Measurements from ENCODE around the gene PPIL1.
"Not testable (repeated sequence)": the region's sequence is repeated elsewhere in the genome, so short reads cannot be mapped to it uniquely, and the experiment has no call there.

The PPIL1 gene

GRCh38 chr6:36813047-36813446, 61.6 kb downstream of the PPIL1 start:
- DNase-seq: not testable (repeated sequence)

DNA sequence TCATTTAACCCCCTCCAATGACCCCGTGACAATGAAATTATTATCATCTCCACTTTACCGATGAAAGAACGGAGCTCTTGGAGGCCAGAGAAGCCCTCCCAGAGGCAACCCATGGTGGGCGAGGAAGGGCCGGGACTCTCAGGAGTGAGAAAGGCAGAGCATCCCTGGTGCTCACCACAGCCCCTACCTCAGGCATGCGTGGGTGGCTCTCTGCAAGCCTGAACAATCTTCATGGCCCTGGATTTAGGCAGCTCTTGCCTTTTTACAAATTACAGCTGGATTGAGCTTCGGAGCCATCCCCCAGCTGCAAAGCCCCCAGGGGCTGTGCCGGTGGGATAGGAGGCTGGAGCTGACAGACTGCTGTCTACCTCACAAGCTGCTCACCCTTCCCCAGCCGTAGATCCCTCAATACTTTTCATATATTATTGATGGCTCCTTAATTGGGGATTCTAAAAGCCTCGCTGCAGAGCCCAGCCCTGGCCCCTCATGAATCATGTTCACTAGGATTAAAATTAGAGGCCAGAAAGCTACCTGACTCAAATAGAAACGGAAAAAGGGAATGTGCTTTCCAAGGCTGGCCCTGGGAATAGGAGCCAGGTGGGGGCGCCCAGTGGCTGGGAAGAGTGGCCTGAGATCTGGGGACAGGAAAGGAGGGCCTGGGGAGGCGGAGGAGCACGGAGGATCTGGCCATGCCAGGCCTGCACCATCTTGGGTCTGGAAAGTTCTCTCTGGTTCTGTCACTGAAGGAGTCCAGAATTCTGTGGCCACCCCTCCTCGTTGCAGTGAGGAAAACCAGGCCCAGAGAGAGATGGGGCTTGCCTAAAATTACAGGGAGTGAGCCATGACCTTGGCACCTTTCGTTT, 64.4 kb downstream of the PPIL1 start:
- DNase-seq: no peak

- DNase-seq: no peak
These were observed 65.4 kb downstream of the PPIL1 start for GRCh38 chr6:36809156-36809555.

- no peak for DNase-seq
These were observed 66.0 kb downstream of the PPIL1 start for GRCh38 chr6:36808634-36809033.

DNA sequence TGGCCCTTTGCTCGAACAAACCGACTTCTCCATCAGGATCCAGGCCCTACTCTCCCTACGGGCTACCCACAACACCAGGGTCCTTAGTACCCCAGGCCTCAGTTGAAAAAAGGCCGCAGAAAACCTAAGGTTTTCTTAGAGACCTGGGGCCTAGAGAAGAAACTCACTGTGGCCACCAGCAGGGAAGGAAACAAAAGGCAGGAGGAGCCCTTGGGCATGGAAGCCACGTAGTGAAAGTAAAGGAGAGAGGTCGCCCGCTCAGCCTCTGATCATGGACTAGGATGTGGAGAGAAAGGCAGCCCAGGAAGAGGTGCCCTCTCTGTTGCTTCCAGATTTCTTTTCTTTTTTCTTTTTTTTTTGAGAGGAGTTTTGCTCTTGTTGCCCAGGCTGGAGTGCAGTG, 66.9 kb downstream of the PPIL1 start:
- no peak for DNase-seq

DNA sequence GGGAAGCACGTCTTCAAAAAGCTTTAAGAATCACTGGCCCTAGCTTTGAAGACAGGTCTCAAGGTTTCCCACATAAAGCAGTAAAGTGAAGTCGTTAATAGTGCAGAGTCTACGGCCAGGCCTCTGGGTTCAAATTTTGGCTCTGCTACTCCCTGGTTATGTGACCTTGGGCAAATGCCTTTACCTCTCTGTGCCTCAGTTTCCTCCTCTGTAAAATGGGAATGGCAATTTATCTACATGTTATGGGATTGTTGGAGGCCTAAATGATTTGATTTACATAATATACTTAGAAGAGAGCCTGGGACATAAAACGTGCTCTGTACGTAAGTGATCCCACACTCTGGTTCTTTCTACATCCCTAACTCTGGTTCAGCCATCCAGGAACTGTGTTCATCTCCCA, 67.5 kb downstream of the PPIL1 start:
- DNase-seq: no peak

DNA sequence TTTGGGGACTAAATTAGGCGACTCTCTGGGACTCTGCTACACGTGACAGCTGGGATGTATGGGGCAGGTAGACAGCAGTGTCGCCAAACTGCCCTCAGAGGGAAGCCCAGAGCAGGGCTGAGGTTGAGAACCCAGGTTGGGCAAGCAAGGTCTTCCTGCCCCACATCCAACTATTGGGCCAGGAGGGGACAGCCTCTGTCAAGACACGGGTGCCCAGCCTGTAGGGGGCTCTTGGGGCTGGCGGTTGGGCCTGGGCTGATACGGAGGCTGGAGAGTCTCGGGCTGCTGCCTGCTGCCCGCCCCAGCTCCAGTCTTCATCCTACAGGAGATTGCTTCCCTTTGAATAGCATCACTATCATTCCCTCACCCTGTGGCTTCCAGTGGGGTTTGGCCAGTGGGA, 68.7 kb downstream of the PPIL1 start:
- no peak for DNase-seq

DNA sequence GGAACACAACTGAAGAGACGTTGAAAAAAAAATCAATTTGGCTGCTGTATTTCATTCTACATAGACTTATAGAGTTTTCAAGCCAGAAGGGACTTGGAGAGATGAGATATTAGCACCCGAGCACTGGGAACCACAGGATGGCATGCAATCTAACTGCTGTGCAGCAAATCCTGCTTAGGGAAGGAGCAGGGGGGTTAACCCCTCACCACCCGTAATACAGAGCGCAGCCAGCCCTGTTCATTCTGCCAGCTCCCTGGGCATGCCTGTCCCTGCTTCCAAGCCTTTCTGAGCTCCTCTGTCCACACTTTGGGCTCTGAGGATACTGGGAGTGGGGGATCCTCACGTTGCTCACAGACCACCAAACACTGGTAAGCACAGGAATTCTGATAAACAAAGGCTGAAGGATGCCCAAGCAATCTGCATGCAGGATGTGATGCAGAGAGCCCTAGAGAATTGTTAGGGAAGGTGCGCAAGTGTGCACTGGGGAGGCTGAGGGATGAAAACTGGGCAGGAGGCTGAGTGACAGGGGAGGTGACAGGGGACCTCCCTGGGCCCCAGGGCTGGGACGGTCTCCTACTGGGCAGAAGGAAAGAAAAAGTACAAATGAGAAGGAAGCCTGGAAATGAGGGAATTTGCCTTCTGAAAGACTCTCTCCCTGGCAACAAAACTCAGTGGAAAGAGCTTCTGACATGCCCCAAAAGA, 69.4 kb downstream of the PPIL1 start:
- no peak for DNase-seq

Measured in NCI-H1694 (cell line).